ENCODE results near the gene GSG1L2. TPM values are rescaled to one million over a fixed set of nuclear protein-coding genes. Genes with fewer than 3 reads are reported as not detected.

GSG1L2 gene
- polyA plus RNA-seq, result not detected

DNA sequence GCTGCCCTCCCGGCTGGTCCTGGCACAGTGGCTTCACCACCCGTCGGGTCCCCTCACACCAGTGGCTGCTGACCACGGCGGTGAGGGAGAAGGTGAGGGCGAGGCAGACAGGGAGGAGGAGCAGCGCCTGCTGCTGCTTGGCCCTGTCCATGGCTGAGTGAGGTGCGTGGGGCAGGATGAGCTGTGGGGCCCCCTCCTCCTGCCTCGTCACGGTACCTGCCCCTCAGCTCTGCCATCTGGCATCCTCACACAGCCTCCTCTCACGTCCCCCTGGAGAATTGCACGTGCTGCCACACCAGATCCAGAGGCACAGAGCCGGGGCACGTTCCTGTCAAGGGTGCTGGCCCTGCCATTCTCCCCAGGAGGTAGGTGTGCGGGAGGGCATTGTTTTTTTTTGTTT is at the start of gene GSG1L2:
Gene GSG1L2 (minus strand): TSS at position 159 of the 400 bp plus-strand sequence. CDS start 8 bp downstream, at position 151.
- Mint-ChIP-seq H3K27me3 (no peaks in the 10 kb centered on the region), H3K4me1 (no peaks in the 10 kb centered on the region), H3K36me3 (no peaks in the 10 kb centered on the region), H3K9me3 (peaks cover 2 to 6% (median 2%) of the 10 kb centered on the region in 3 donors), H3K27ac (no peak within 1 kb of the TSS), H3K4me3 (no peak within 1 kb of the TSS)

GRCh38 chr17:9868552-9868951 is 46.7 kb upstream of the GSG1L2 start:
- Mint-ChIP-seq H3K9me3 (peaks cover 0 to 4% (median 2%) of the 10 kb centered on the region in 3 donors), H3K27ac (no peak overlapping the region), H3K4me3 (no peak overlapping the region), H3K36me3 (peaks cover under 1% of the 10 kb centered on the region), H3K4me1 (no peaks in the 10 kb centered on the region), H3K27me3 (peaks cover 3% of the 10 kb centered on the region)

- Mint-ChIP-seq H3K27ac (no peak overlapping the region), H3K27me3 (peaks cover 1% of the 10 kb centered on the region), H3K4me3 (no peak overlapping the region), H3K4me1 (no peaks in the 10 kb centered on the region), H3K9me3 (peaks cover 3 to 9% (median 6%) of the 10 kb centered on the region in 3 donors), H3K36me3 (peaks cover 2% of the 10 kb centered on the region)
These were observed 43.7 kb upstream of the GSG1L2 start for GRCh38 chr17:9865586-9865985.

- H3K27me3 Mint-ChIP-seq, result no peaks in the 10 kb centered on the region
- H3K9me3 Mint-ChIP-seq, result peaks cover 3 to 11% (median 6%) of the 10 kb centered on the region in 3 donors
- no peaks in the 10 kb centered on the region for H3K4me1 Mint-ChIP-seq
- H3K27ac Mint-ChIP-seq, result no peak overlapping the region
- no peak overlapping the region for H3K4me3 Mint-ChIP-seq
- H3K36me3 Mint-ChIP-seq, result peaks cover 2% of the 10 kb centered on the region
These were observed 41.1 kb upstream of the GSG1L2 start for GRCh38 chr17:9862949-9863348.

- Mint-ChIP-seq H3K27ac (no peak overlapping the region), H3K36me3 (peaks cover 2% of the 10 kb centered on the region), H3K4me3 (no peak overlapping the region), H3K4me1 (no peaks in the 10 kb centered on the region), H3K27me3 (no peaks in the 10 kb centered on the region), H3K9me3 (peaks cover 3 to 11% (median 10%) of the 10 kb centered on the region in 3 donors)
These were observed 40.3 kb upstream of the GSG1L2 start for GRCh38 chr17:9862220-9862619.

DNA sequence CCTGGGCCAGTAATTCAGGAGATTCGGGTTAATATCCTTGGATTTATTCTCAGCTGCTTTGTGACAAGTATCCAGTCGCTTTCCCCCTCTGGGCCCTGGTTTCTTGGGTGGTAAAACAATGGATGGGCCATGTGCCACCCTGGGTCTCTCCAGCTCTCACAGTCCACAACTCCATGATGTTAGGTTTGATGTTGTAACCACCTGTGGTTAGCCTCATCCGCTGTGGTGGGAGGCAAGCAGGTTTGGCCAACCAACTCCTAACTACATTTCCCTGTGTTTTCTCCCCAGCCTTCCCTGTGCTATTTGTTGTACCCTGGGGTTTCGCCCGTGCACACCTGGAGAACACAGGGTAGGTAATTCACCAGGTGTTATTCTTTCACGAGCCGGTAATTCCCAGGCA is 39.0 kb upstream of the GSG1L2 start:
- Mint-ChIP-seq H3K4me3 (no peak overlapping the region), H3K27me3 (no peaks in the 10 kb centered on the region), H3K27ac (no peak overlapping the region), H3K9me3 (peaks cover 3 to 11% (median 10%) of the 10 kb centered on the region in 3 donors), H3K36me3 (peaks cover 2% of the 10 kb centered on the region), H3K4me1 (no peaks in the 10 kb centered on the region)

- Mint-ChIP-seq H3K4me3 (no peak overlapping the region), H3K36me3 (peaks cover 2% of the 10 kb centered on the region), H3K4me1 (no peaks in the 10 kb centered on the region), H3K27ac (no peak overlapping the region), H3K27me3 (no peaks in the 10 kb centered on the region), H3K9me3 (peaks cover 3 to 10% (median 10%) of the 10 kb centered on the region in 3 donors)
These were observed 37.9 kb upstream of the GSG1L2 start for GRCh38 chr17:9859781-9860180.

GRCh38 chr17:9855036-9855435 is 33.2 kb upstream of the GSG1L2 start:
- Mint-ChIP-seq H3K27me3 (no peaks in the 10 kb centered on the region), H3K9me3 (peaks cover 2 to 8% (median 2%) of the 10 kb centered on the region in 3 donors), H3K27ac (no peak overlapping the region), H3K36me3 (no peaks in the 10 kb centered on the region), H3K4me3 (no peak overlapping the region), H3K4me1 (no peaks in the 10 kb centered on the region)

- Mint-ChIP-seq H3K4me3 (no peak overlapping the region), H3K27me3 (no peaks in the 10 kb centered on the region), H3K9me3 (peaks cover 2 to 8% (median 2%) of the 10 kb centered on the region in 3 donors)
These were observed 32.4 kb upstream of the GSG1L2 start for GRCh38 chr17:9854255-9854654.

GRCh38 chr17:9850151-9850550 is 28.3 kb upstream of the GSG1L2 start:
- peaks cover 2 to 4% (median 4%) of the 10 kb centered on the region in 3 donors for H3K9me3 Mint-ChIP-seq
- H3K36me3 Mint-ChIP-seq, result no peaks in the 10 kb centered on the region
- H3K4me3 Mint-ChIP-seq, result no peak overlapping the region

More at GRCh38 chr17:9854255-9854654, 32.4 kb upstream of the GSG1L2 start:
- Mint-ChIP-seq H3K27ac (no peak overlapping the region), H3K4me1 (no peaks in the 10 kb centered on the region), H3K36me3 (no peaks in the 10 kb centered on the region)

DNA sequence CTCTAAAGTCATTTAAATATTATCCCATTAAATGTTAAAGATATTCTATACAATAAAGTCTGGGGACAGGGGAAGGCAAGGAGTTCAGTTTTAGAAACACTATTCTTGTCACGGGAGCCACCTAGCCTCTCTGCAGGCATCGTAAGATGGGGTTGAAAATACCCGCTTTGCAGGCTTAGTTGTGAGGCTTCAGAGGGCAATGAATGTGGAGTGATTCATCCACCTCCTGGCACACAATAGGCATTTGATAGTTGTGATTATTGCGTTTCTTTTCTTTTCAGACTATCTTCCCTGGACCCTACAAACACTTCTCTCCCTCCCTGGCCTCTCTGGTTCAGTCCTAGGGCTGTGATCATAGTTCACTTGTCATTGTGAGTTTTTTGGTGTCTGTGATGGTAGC is 23.4 kb upstream of the GSG1L2 start:
- no peaks in the 10 kb centered on the region for H3K27me3 Mint-ChIP-seq
- H3K4me3 Mint-ChIP-seq, result no peak overlapping the region
- H3K36me3 Mint-ChIP-seq, result peaks cover 2% of the 10 kb centered on the region
- H3K9me3 Mint-ChIP-seq, result peaks cover 2 to 3% (median 2%) of the 10 kb centered on the region in 3 donors
- peak overlapping the region in 1 of 3 donors; percentile 63 for H3K27ac Mint-ChIP-seq
- peaks cover 0 to 2% (median 0%) of the 10 kb centered on the region in 3 donors for H3K4me1 Mint-ChIP-seq

More at GRCh38 chr17:9850151-9850550, 28.3 kb upstream of the GSG1L2 start:
- no peak overlapping the region for H3K27ac Mint-ChIP-seq
- no peaks in the 10 kb centered on the region for H3K27me3 Mint-ChIP-seq
- no peaks in the 10 kb centered on the region for H3K4me1 Mint-ChIP-seq

- Mint-ChIP-seq H3K4me1 (peaks cover 0 to 2% (median 0%) of the 10 kb centered on the region in 3 donors), H3K9me3 (peaks cover 2 to 3% (median 2%) of the 10 kb centered on the region in 3 donors), H3K27ac (no peak overlapping the region), H3K27me3 (no peaks in the 10 kb centered on the region), H3K36me3 (peaks cover 2% of the 10 kb centered on the region), H3K4me3 (no peak overlapping the region)
These were observed 22.3 kb upstream of the GSG1L2 start for GRCh38 chr17:9844153-9844552.

GRCh38 chr17:9843152-9844010 is 21.5 kb upstream of the GSG1L2 start:
- Mint-ChIP-seq H3K27ac (no peak overlapping the region), H3K9me3 (peaks cover 2 to 3% (median 2%) of the 10 kb centered on the region in 3 donors), H3K4me1 (peaks cover 0 to 2% (median 0%) of the 10 kb centered on the region in 3 donors), H3K36me3 (peaks cover 2% of the 10 kb centered on the region), H3K27me3 (no peaks in the 10 kb centered on the region), H3K4me3 (no peak overlapping the region)

GRCh38 chr17:9842057-9842758 is 20.3 kb upstream of the GSG1L2 start:
- H3K27me3 Mint-ChIP-seq, result no peaks in the 10 kb centered on the region

GRCh38 chr17:9839433-9839832 is 17.6 kb upstream of the GSG1L2 start:
- peaks cover 0 to 3% (median 1%) of the 10 kb centered on the region in 3 donors for H3K9me3 Mint-ChIP-seq
- peaks cover 0 to 2% (median 0%) of the 10 kb centered on the region in 3 donors for H3K4me1 Mint-ChIP-seq
- H3K27ac Mint-ChIP-seq, result no peak overlapping the region
- H3K4me3 Mint-ChIP-seq, result no peak overlapping the region
- peaks cover 1% of the 10 kb centered on the region for H3K27me3 Mint-ChIP-seq
- peaks cover 2% of the 10 kb centered on the region for H3K36me3 Mint-ChIP-seq

More at GRCh38 chr17:9842057-9842758, 20.3 kb upstream of the GSG1L2 start:
- Mint-ChIP-seq H3K9me3 (peaks cover 2 to 3% (median 2%) of the 10 kb centered on the region in 3 donors), H3K4me1 (peaks cover 0 to 2% (median 0%) of the 10 kb centered on the region in 3 donors), H3K4me3 (no peak overlapping the region), H3K36me3 (peaks cover 2% of the 10 kb centered on the region), H3K27ac (no peak overlapping the region)
